H9 (cell line): ENCODE data around the gene CDH19. TPM values are rescaled to one million over a fixed set of nuclear protein-coding genes. Genes with fewer than 3 reads are reported as not detected.

Source experiments
- DNase-seq: peaks from one replicate; pipeline ENCODE4 v3.0.0-alpha.2; 2017
- H2AFZ ChIP-seq: one replicate; pipeline ENCODE4 v1.6.1; 2013; ENCODE audit warnings: mild to moderate bottlenecking, low read length, control low read depth, moderate library complexity
- H2AK5ac ChIP-seq: 2 replicates; pipeline ENCODE4 v1.6.1; 2013; ENCODE audit warnings: low read length, control low read depth, mixed read lengths; ENCODE audit not compliant: insufficient read length
- H2BK120ac ChIP-seq: one replicate; pipeline ENCODE4 v1.6.1; 2013; ENCODE audit warnings: low read depth, mild to moderate bottlenecking, low read length, control low read depth, inconsistent platforms; ENCODE audit not compliant: poor library complexity, severe bottlenecking
- H2BK12ac ChIP-seq: 2 replicates; pipeline ENCODE4 v1.6.1; 2013; ENCODE audit warnings: low read length, control low read depth, mixed read lengths, low read depth; ENCODE audit not compliant: insufficient read length
- H2BK15ac ChIP-seq: 2 replicates; pipeline ENCODE4 v1.6.1; 2013; ENCODE audit warnings: low read depth, low read length, control low read depth
- H2BK20ac ChIP-seq: one replicate; pipeline ENCODE4 v1.6.1; 2013; ENCODE audit warnings: low read depth, mild to moderate bottlenecking, low read length, control low read depth, inconsistent platforms; ENCODE audit not compliant: poor library complexity, severe bottlenecking
- H2BK5ac ChIP-seq: 2 replicates; pipeline ENCODE4 v1.6.1; 2013; ENCODE audit warnings: low read length, control low read depth, mixed read lengths; ENCODE audit not compliant: insufficient read length
- H3K14ac ChIP-seq: 2 replicates; pipeline ENCODE4 v1.6.1; 2013; ENCODE audit warnings: low read length, control low read depth; ENCODE audit not compliant: insufficient read depth
- H3K18ac ChIP-seq: 2 replicates; pipeline ENCODE4 v1.6.1; 2013; ENCODE audit warnings: low read depth, mild to moderate bottlenecking, mixed read lengths, low read length, control low read depth; ENCODE audit not compliant: insufficient read length
- H3K23ac ChIP-seq: 2 replicates; pipeline ENCODE4 v1.6.1; 2013; ENCODE audit warnings: low read length, control low read depth, mixed read lengths, low read depth; ENCODE audit not compliant: insufficient read length
- H3K23me2 ChIP-seq: 2 replicates; pipeline ENCODE4 v1.6.1; 2013; ENCODE audit warnings: low read depth, mild to moderate bottlenecking, mixed read lengths, low read length, control low read depth; ENCODE audit not compliant: insufficient read length, poor library complexity, severe bottlenecking
- H3K27ac ChIP-seq: 2 replicates; pipeline ENCODE4 v1.5.1; 2013; ENCODE audit warnings: low read length, control low read depth, mixed read lengths, low read depth; ENCODE audit not compliant: insufficient read length
- H3K27me3 ChIP-seq: 2 replicates; pipeline ENCODE4 v1.6.1; 2013; ENCODE audit warnings: low read length, control low read depth, inconsistent platforms; ENCODE audit not compliant: insufficient read depth
- H3K4ac ChIP-seq: 2 replicates; pipeline ENCODE4 v1.6.1; 2013; ENCODE audit warnings: low read depth, mild to moderate bottlenecking, control low read depth, inconsistent platforms, low read length, moderate library complexity
- H3K4me1 ChIP-seq: 2 replicates; pipeline ENCODE4 v1.6.1; 2013; ENCODE audit warnings: low read length, control low read depth, inconsistent platforms; ENCODE audit not compliant: insufficient read depth
- H3K4me2 ChIP-seq: 2 replicates; pipeline ENCODE4 v1.6.1; 2013; ENCODE audit warnings: low read length, control low read depth, mixed read lengths; ENCODE audit not compliant: insufficient read length, insufficient read depth
- H3K56ac ChIP-seq: 2 replicates; pipeline ENCODE4 v1.6.1; 2013; ENCODE audit warnings: low read depth, mild to moderate bottlenecking, mixed read lengths, low read length, control low read depth; ENCODE audit not compliant: insufficient read length
- H3K79me1 ChIP-seq: 2 replicates; pipeline ENCODE4 v1.6.1; 2013; ENCODE audit warnings: low read depth, mild to moderate bottlenecking, moderate library complexity, low read length, control low read depth, inconsistent platforms; ENCODE audit not compliant: insufficient read depth, poor library complexity, severe bottlenecking
- H3K79me2 ChIP-seq: 2 replicates; pipeline ENCODE4 v1.6.1; 2013; ENCODE audit warnings: low read length, control low read depth, inconsistent platforms; ENCODE audit not compliant: insufficient read depth
- H3K9ac ChIP-seq: 2 replicates; pipeline ENCODE4 v1.6.1; 2013; ENCODE audit warnings: low read length, control low read depth, mixed read lengths; ENCODE audit not compliant: insufficient read length; ENCODE audit errors: extremely low read depth
- H3K9me3 ChIP-seq: one replicate; pipeline ENCODE4 v1.6.1; 2013; ENCODE audit warnings: low read depth, low read length, inconsistent platforms; ENCODE audit not compliant: control insufficient read depth
- H3T11ph ChIP-seq: one replicate; pipeline ENCODE4 v1.6.1; 2013; ENCODE audit warnings: mild to moderate bottlenecking, low read length, control low read depth, inconsistent platforms
- H4K20me1 ChIP-seq: one replicate; pipeline ENCODE4 v1.6.1; 2013; ENCODE audit not compliant: control insufficient read depth, insufficient read length, insufficient read depth
- H4K5ac ChIP-seq: 2 replicates; pipeline ENCODE4 v1.6.1; 2013; ENCODE audit warnings: low read depth, mild to moderate bottlenecking, mixed read lengths, low read length, control low read depth; ENCODE audit not compliant: insufficient read length
- H4K8ac ChIP-seq: replicated peaks from 2 replicates; pipeline ENCODE4 v1.6.1; 2013; ENCODE audit warnings: low read length, control low read depth, mixed read lengths, low read depth; ENCODE audit not compliant: insufficient read length
- H4K91ac ChIP-seq: 2 replicates; pipeline ENCODE4 v1.6.1; 2013; ENCODE audit warnings: low read depth, mild to moderate bottlenecking, moderate library complexity, mixed read lengths, low read length, control low read depth; ENCODE audit not compliant: insufficient read length
- H3K27ac Mint-ChIP-seq, 3 experiments: 2 replicates in 2 of 3; 3 replicates in 1 of 3; pipeline ENCODE4 v1.8.0; 2020 to 2021; ENCODE audit warnings: mixed read lengths in 3 of 3, mild to moderate bottlenecking in 1 of 3, moderate library complexity in 1 of 3
- H3K27me3 Mint-ChIP-seq: 2 replicates; pipeline ENCODE4 v1.8.0; 2021; ENCODE audit warnings: low read depth, mild to moderate bottlenecking, moderate library complexity, mixed read lengths
- H3K36me3 Mint-ChIP-seq, 3 experiments: 2 replicates in 2 of 3; 3 replicates in 1 of 3; pipeline ENCODE4 v1.8.0; 2020 to 2021; ENCODE audit warnings: low read depth in 3 of 3, mixed read lengths in 3 of 3; ENCODE audit not compliant: insufficient read depth in 1 of 3
- H3K4me1 Mint-ChIP-seq, 2 experiments: 2 replicates each; pipeline ENCODE4 v1.8.0; 2020; ENCODE audit warnings: mixed read lengths in 2 of 2
- H3K4me3 Mint-ChIP-seq, 2 experiments: 2 replicates in 1 of 2; 3 replicates in 1 of 2; pipeline ENCODE4 v1.8.0; 2020 to 2021; ENCODE audit warnings: mild to moderate bottlenecking in 2 of 2, mixed read lengths in 2 of 2, moderate library complexity in 1 of 2
- H3K9me3 Mint-ChIP-seq, 2 experiments: 2 replicates in 1 of 2; 3 replicates in 1 of 2; pipeline ENCODE4 v1.8.0; 2020; ENCODE audit warnings: mild to moderate bottlenecking in 2 of 2, mixed read lengths in 2 of 2, moderate library complexity in 1 of 2
- CTCF ChIP-seq: fragments of 200-600 bp; sonication (generic); conservative IDR thresholded peaks from 3 replicates; pipeline ENCODE4 v1.8.0; 2021; ENCODE audit warnings: antibody characterized with exemption, mild to moderate bottlenecking
- WGBS: extraction: QIAGEN DNeasy Blood & Tissue Kit; methylation state at CpG from one replicate; pipeline ENCODE4 v1.1.7; 2013; ENCODE audit warnings: missing lambda C conversion rate, low lambda C conversion rate, mixed read lengths; ENCODE audit not compliant: insufficient read length; ENCODE audit errors: extremely low coverage; 5-methylcytosine and 5-hydroxymethylcytosine counted together
- total RNA-seq: library from RNA; stranded (reverse); gene quantifications from 2 replicates; pipeline ENCODE4 v1.2.1, GENCODE V29; 2021

The CDH19 gene
- total RNA-seq, 1 experiment from 2014 or later: not detected

- H3K14ac ChIP-seq: no peak overlapping the region
- H3K4ac ChIP-seq: no peak overlapping the region
- no peaks in the 10 kb centered on the region for H4K20me1 ChIP-seq
- H3K4me1 Mint-ChIP-seq: peaks cover 21 to 28% of the 10 kb centered on the region in 2 experiments
- no peaks in the 10 kb centered on the region for H3K9me3 ChIP-seq
- TF ChIP-seq CTCF: no peak
- H2AK5ac ChIP-seq: no peak overlapping the region
- no peaks in the 10 kb centered on the region for H3K27me3 ChIP-seq
- no peak overlapping the region for H3K18ac ChIP-seq
- H2BK12ac ChIP-seq: no peak overlapping the region
- H2BK5ac ChIP-seq: no peak overlapping the region
- H3K4me2 ChIP-seq: no peak overlapping the region
- no peak overlapping the region for H3K56ac ChIP-seq
- no peaks in the 10 kb centered on the region for H3K27me3 Mint-ChIP-seq
- no peak overlapping the region for H3K9ac ChIP-seq
- no peak overlapping the region for H2BK15ac ChIP-seq
- H2AFZ ChIP-seq: no peak overlapping the region
- no CpG with 5 or more reads among the region's 2 CpGs for WGBS
- H3K79me2 ChIP-seq: no peaks in the 10 kb centered on the region
- H2BK120ac ChIP-seq: no peak overlapping the region
- no peak overlapping the region for H3K23ac ChIP-seq
- H4K5ac ChIP-seq: no peak overlapping the region
- no peak overlapping the region for H2BK20ac ChIP-seq
- no peak overlapping the region for H3T11ph ChIP-seq
- H3K9me3 Mint-ChIP-seq: no peaks in the 10 kb centered on the region; a peak in 1 of 5 replicates
- DNase-seq: no peak
- no peak overlapping the region for H3K4me3 Mint-ChIP-seq
- H3K79me1 ChIP-seq: no peaks in the 10 kb centered on the region
- H4K91ac ChIP-seq: no peak overlapping the region
- H3K36me3 Mint-ChIP-seq: no peaks in the 10 kb centered on the region
- peaks cover 3% of the 10 kb centered on the region; the same call in 1 of the 2 replicates for H3K4me1 ChIP-seq
- peak overlapping the region in 2 of 3 experiments; percentile 5 to 37; a peak in 2 of 7 replicates for H3K27ac Mint-ChIP-seq
- H3K27ac ChIP-seq: no peak overlapping the region
- no peaks in the 10 kb centered on the region for H3K23me2 ChIP-seq
- H4K8ac ChIP-seq: no peak overlapping the region
Observed at GRCh38 chr18:66646609-66647008, 42.7 kb upstream of the CDH19 start.
